ENCODE results near the gene SSMEM1.
"Not testable (repeated sequence)": the region's sequence is repeated elsewhere in the genome, so short reads cannot be mapped to it uniquely, and the experiment has no call there.

Gene SSMEM1

GRCh38 chr7:130213828-130214227 is 6.2 kb downstream of the SSMEM1 start:
- no peak overlapping the region for H3K4me3 ChIP-seq (ENCODE audit: low read length)
- H3K9me3 ChIP-seq (ENCODE audit: control insufficient read depth, low read depth, low read length): no peaks in the 10 kb centered on the region
- H3K27ac ChIP-seq (ENCODE audit: low read length): no peak overlapping the region
- no peaks in the 10 kb centered on the region for H3K36me3 ChIP-seq (ENCODE audit: control insufficient read depth, low read depth, low read length)
- no peaks in the 10 kb centered on the region for H3K4me1 ChIP-seq (ENCODE audit: control insufficient read depth, low read depth, low read length)
- H3K27me3 ChIP-seq (ENCODE audit: control insufficient read depth, insufficient read depth, low read length): no peaks in the 10 kb centered on the region
- no peak overlapping the region for H3K9ac ChIP-seq (ENCODE audit: low read length)

GRCh38 chr7:130216025-130216424 is 8.4 kb downstream of the SSMEM1 start:
- H3K9me3 ChIP-seq (ENCODE audit: control insufficient read depth, low read depth, low read length): no peaks in the 10 kb centered on the region
- no peak overlapping the region for H3K4me3 ChIP-seq (ENCODE audit: low read length)
- no peaks in the 10 kb centered on the region for H3K4me1 ChIP-seq (ENCODE audit: control insufficient read depth, low read depth, low read length)
- H3K27me3 ChIP-seq (ENCODE audit: control insufficient read depth, insufficient read depth, low read length): no peaks in the 10 kb centered on the region
- H3K27ac ChIP-seq (ENCODE audit: low read length): no peak overlapping the region
- H3K36me3 ChIP-seq (ENCODE audit: control insufficient read depth, low read depth, low read length): no peaks in the 10 kb centered on the region
- no peak overlapping the region for H3K9ac ChIP-seq (ENCODE audit: low read length)

GRCh38 chr7:130216750-130217149 is 9.1 kb downstream of the SSMEM1 start:
- Histone ChIP-seq H3K27ac (ENCODE audit: low read length) (no peak overlapping the region), H3K27me3 (ENCODE audit: control insufficient read depth, insufficient read depth, low read length) (no peaks in the 10 kb centered on the region), H3K4me3 (ENCODE audit: low read length) (no peak overlapping the region), H3K4me1 (ENCODE audit: control insufficient read depth, low read depth, low read length) (no peaks in the 10 kb centered on the region), H3K9me3 (ENCODE audit: control insufficient read depth, low read depth, low read length) (no peaks in the 10 kb centered on the region), H3K36me3 (ENCODE audit: control insufficient read depth, low read depth, low read length) (no peaks in the 10 kb centered on the region), H3K9ac (ENCODE audit: low read length) (no peak overlapping the region)

GRCh38 chr7:130218806-130219620 is 11.4 kb downstream of the SSMEM1 start:
- H3K4me1 ChIP-seq (ENCODE audit: control insufficient read depth, low read depth, low read length): no peaks in the 10 kb centered on the region
- no peak overlapping the region for H3K4me3 ChIP-seq (ENCODE audit: low read length)
- no peaks in the 10 kb centered on the region for H3K9me3 ChIP-seq (ENCODE audit: control insufficient read depth, low read depth, low read length)
- H3K9ac ChIP-seq (ENCODE audit: low read length): no peak overlapping the region
- no peak overlapping the region for H3K27ac ChIP-seq (ENCODE audit: low read length)
- H3K27me3 ChIP-seq (ENCODE audit: control insufficient read depth, insufficient read depth, low read length): no peaks in the 10 kb centered on the region
- no peaks in the 10 kb centered on the region for H3K36me3 ChIP-seq (ENCODE audit: control insufficient read depth, low read depth, low read length)

- no peak overlapping the region for H3K9ac ChIP-seq (ENCODE audit: low read length)
- no peaks in the 10 kb centered on the region for H3K4me1 ChIP-seq (ENCODE audit: control insufficient read depth, low read depth, low read length)
- H3K9me3 ChIP-seq (ENCODE audit: control insufficient read depth, low read depth, low read length): no peaks in the 10 kb centered on the region
- no peaks in the 10 kb centered on the region for H3K36me3 ChIP-seq (ENCODE audit: control insufficient read depth, low read depth, low read length)
- no peak overlapping the region for H3K27ac ChIP-seq (ENCODE audit: low read length)
- H3K27me3 ChIP-seq (ENCODE audit: control insufficient read depth, insufficient read depth, low read length): no peaks in the 10 kb centered on the region
- no peak overlapping the region for H3K4me3 ChIP-seq (ENCODE audit: low read length)
Observed at GRCh38 chr7:130219871-130220270, 12.2 kb downstream of the SSMEM1 start.

- no peak overlapping the region for H3K27ac ChIP-seq (ENCODE audit: low read length)
- no peaks in the 10 kb centered on the region for H3K27me3 ChIP-seq (ENCODE audit: control insufficient read depth, insufficient read depth, low read length)
- no peaks in the 10 kb centered on the region for H3K9me3 ChIP-seq (ENCODE audit: control insufficient read depth, low read depth, low read length)
- no peak overlapping the region for H3K4me3 ChIP-seq (ENCODE audit: low read length)
- no peaks in the 10 kb centered on the region for H3K36me3 ChIP-seq (ENCODE audit: control insufficient read depth, low read depth, low read length)
- H3K9ac ChIP-seq (ENCODE audit: low read length): no peak overlapping the region
- H3K4me1 ChIP-seq (ENCODE audit: control insufficient read depth, low read depth, low read length): no peaks in the 10 kb centered on the region
Observed at GRCh38 chr7:130221746-130222145, 14.1 kb downstream of the SSMEM1 start.

- no peak overlapping the region for H3K4me3 ChIP-seq (ENCODE audit: low read length)
- no peaks in the 10 kb centered on the region for H3K36me3 ChIP-seq (ENCODE audit: control insufficient read depth, low read depth, low read length)
- no peak overlapping the region for H3K9ac ChIP-seq (ENCODE audit: low read length)
- no peaks in the 10 kb centered on the region for H3K27me3 ChIP-seq (ENCODE audit: control insufficient read depth, insufficient read depth, low read length)
- no peak overlapping the region for H3K27ac ChIP-seq (ENCODE audit: low read length)
- peaks cover 4% of the 10 kb centered on the region for H3K4me1 ChIP-seq (ENCODE audit: control insufficient read depth, low read depth, low read length)
- no peaks in the 10 kb centered on the region for H3K9me3 ChIP-seq (ENCODE audit: control insufficient read depth, low read depth, low read length)
Observed at GRCh38 chr7:130223646-130224045, 16.0 kb downstream of the SSMEM1 start.

- H3K4me1 ChIP-seq (ENCODE audit: control insufficient read depth, low read depth, low read length): peaks cover 4% of the 10 kb centered on the region
- no peak overlapping the region for H3K27ac ChIP-seq (ENCODE audit: low read length)
- no peaks in the 10 kb centered on the region for H3K36me3 ChIP-seq (ENCODE audit: control insufficient read depth, low read depth, low read length)
- no peaks in the 10 kb centered on the region for H3K9me3 ChIP-seq (ENCODE audit: control insufficient read depth, low read depth, low read length)
- H3K9ac ChIP-seq (ENCODE audit: low read length): no peak overlapping the region
- no peaks in the 10 kb centered on the region for H3K27me3 ChIP-seq (ENCODE audit: control insufficient read depth, insufficient read depth, low read length)
- no peak overlapping the region for H3K4me3 ChIP-seq (ENCODE audit: low read length)
Observed at GRCh38 chr7:130224210-130224609, 16.6 kb downstream of the SSMEM1 start.

- not testable (repeated sequence) for H3K27ac ChIP-seq (ENCODE audit: low read length); H3K4me3 ChIP-seq (ENCODE audit: low read length); H3K27me3 ChIP-seq (ENCODE audit: control insufficient read depth, insufficient read depth, low read length); H3K36me3 ChIP-seq (ENCODE audit: control insufficient read depth, low read depth, low read length); H3K9ac ChIP-seq (ENCODE audit: low read length); H3K9me3 ChIP-seq (ENCODE audit: control insufficient read depth, low read depth, low read length); H3K4me1 ChIP-seq (ENCODE audit: control insufficient read depth, low read depth, low read length)
Observed at GRCh38 chr7:130224923-130225322, 17.3 kb downstream of the SSMEM1 start.

- H3K9ac ChIP-seq (ENCODE audit: low read length): no peak overlapping the region
- H3K36me3 ChIP-seq (ENCODE audit: control insufficient read depth, low read depth, low read length): no peaks in the 10 kb centered on the region
- no peak overlapping the region for H3K27ac ChIP-seq (ENCODE audit: low read length)
- peaks cover 4% of the 10 kb centered on the region for H3K4me1 ChIP-seq (ENCODE audit: control insufficient read depth, low read depth, low read length)
- no peaks in the 10 kb centered on the region for H3K27me3 ChIP-seq (ENCODE audit: control insufficient read depth, insufficient read depth, low read length)
- no peak overlapping the region for H3K4me3 ChIP-seq (ENCODE audit: low read length)
- H3K9me3 ChIP-seq (ENCODE audit: control insufficient read depth, low read depth, low read length): no peaks in the 10 kb centered on the region
Observed at GRCh38 chr7:130226333-130226732, 18.7 kb downstream of the SSMEM1 start.

- Histone ChIP-seq H3K9ac (ENCODE audit: low read length) (no peak overlapping the region), H3K9me3 (ENCODE audit: control insufficient read depth, low read depth, low read length) (no peaks in the 10 kb centered on the region), H3K36me3 (ENCODE audit: control insufficient read depth, low read depth, low read length) (no peaks in the 10 kb centered on the region), H3K4me1 (ENCODE audit: control insufficient read depth, low read depth, low read length) (peaks cover 4% of the 10 kb centered on the region), H3K27me3 (ENCODE audit: control insufficient read depth, insufficient read depth, low read length) (no peaks in the 10 kb centered on the region), H3K4me3 (ENCODE audit: low read length) (no peak overlapping the region), H3K27ac (ENCODE audit: low read length) (no peak overlapping the region)
Observed at GRCh38 chr7:130227883-130228575, 20.4 kb downstream of the SSMEM1 start.
